Progenitor cell of endocrine pancreas (in vitro differentiated cells): ENCODE measurements around the gene ZNF26. TPM values are rescaled to one million over a fixed set of nuclear protein-coding genes. Genes with fewer than 3 reads are reported as not detected.

Source experiments
- DNase-seq: peaks from one replicate; pipeline ENCODE4 v3.0.0; 2021; ENCODE audit warnings: low spot score; ENCODE audit not compliant: unreplicated experiment
- H3K27ac Mint-ChIP-seq: 2 replicates; pipeline ENCODE4 v1.8.0; 2021; ENCODE audit warnings: mild to moderate bottlenecking, moderate library complexity, mixed read lengths
- H3K27me3 Mint-ChIP-seq: 2 replicates; pipeline ENCODE4 v1.8.0; 2021; ENCODE audit warnings: mixed read lengths
- H3K36me3 Mint-ChIP-seq: 2 replicates; pipeline ENCODE4 v1.8.0; 2022; ENCODE audit warnings: mixed read lengths; ENCODE audit not compliant: insufficient read depth
- H3K4me1 Mint-ChIP-seq: 2 replicates; pipeline ENCODE4 v1.8.0; 2021; ENCODE audit warnings: low read depth, mixed read lengths
- H3K4me3 Mint-ChIP-seq: 2 replicates; pipeline ENCODE4 v1.8.0; 2021; ENCODE audit warnings: low read depth, mild to moderate bottlenecking, moderate library complexity, mixed read lengths
- H3K9me3 Mint-ChIP-seq: 2 replicates; pipeline ENCODE4 v1.8.0; 2021; ENCODE audit warnings: low read depth, mixed read lengths
- CTCF ChIP-seq: fragments of 200-600 bp; sonication (generic); IDR thresholded peaks from one replicate; pipeline ENCODE4 v1.5.0; 2021; ENCODE audit warnings: antibody characterized with exemption, mild to moderate bottlenecking; ENCODE audit not compliant: unreplicated experiment
- total RNA-seq: library from RNA; stranded (reverse); gene quantifications from 2 replicates; pipeline ENCODE4 v1.2.1, GENCODE V29; 2021

ZNF26 gene
- total RNA-seq, 1 donor from 2014 or later = 12.9 TPM

- H3K4me1 Mint-ChIP-seq = no peaks in the 10 kb centered on the region
- no peak for DNase-seq
- H3K9me3 Mint-ChIP-seq = peaks cover 45% of the 10 kb centered on the region
- H3K27me3 Mint-ChIP-seq = no peaks in the 10 kb centered on the region
- peaks cover 75% of the 10 kb centered on the region for H3K36me3 Mint-ChIP-seq
- no peak overlapping the region for H3K4me3 Mint-ChIP-seq
- peak overlapping the region; percentile 90 for H3K27ac Mint-ChIP-seq
- no peak for TF ChIP-seq CTCF
These were observed 44.7 kb upstream of the ZNF26 start for GRCh38 chr12:132941336-132941954.

- no peaks in the 10 kb centered on the region for H3K27me3 Mint-ChIP-seq
- peaks cover 36% of the 10 kb centered on the region for H3K9me3 Mint-ChIP-seq
- no peak for DNase-seq
- H3K4me1 Mint-ChIP-seq = no peaks in the 10 kb centered on the region
- no peak for TF ChIP-seq CTCF
- H3K27ac Mint-ChIP-seq = no peak overlapping the region
- H3K4me3 Mint-ChIP-seq = no peak overlapping the region
- peaks cover 74% of the 10 kb centered on the region for H3K36me3 Mint-ChIP-seq
These were observed 43.6 kb upstream of the ZNF26 start for GRCh38 chr12:132942611-132943010.

- Mint-ChIP-seq H3K27me3 (no peaks in the 10 kb centered on the region), H3K36me3 (peaks cover 81% of the 10 kb centered on the region), H3K9me3 (peaks cover 44% of the 10 kb centered on the region), H3K27ac (no peak overlapping the region), H3K4me1 (no peaks in the 10 kb centered on the region), H3K4me3 (no peak overlapping the region)
- no peak for DNase-seq
- TF ChIP-seq CTCF = no peak
These were observed 40.4 kb upstream of the ZNF26 start for GRCh38 chr12:132945806-132946205.

GRCh38 chr12:132946246-132946820 lies 39.8 kb upstream of the ZNF26 start:
- H3K27ac Mint-ChIP-seq = no peak overlapping the region
- TF ChIP-seq CTCF = no peak
- no peak overlapping the region for H3K4me3 Mint-ChIP-seq
- peaks cover 75% of the 10 kb centered on the region for H3K36me3 Mint-ChIP-seq
- H3K27me3 Mint-ChIP-seq = no peaks in the 10 kb centered on the region
- no peak for DNase-seq
- H3K9me3 Mint-ChIP-seq = peaks cover 39% of the 10 kb centered on the region
- no peaks in the 10 kb centered on the region for H3K4me1 Mint-ChIP-seq

- H3K4me3 Mint-ChIP-seq = no peak overlapping the region
- peaks cover 39% of the 10 kb centered on the region for H3K9me3 Mint-ChIP-seq
- no peak for DNase-seq
- H3K27ac Mint-ChIP-seq = no peak overlapping the region
- peaks cover 65% of the 10 kb centered on the region for H3K36me3 Mint-ChIP-seq
- H3K27me3 Mint-ChIP-seq = no peaks in the 10 kb centered on the region
- H3K4me1 Mint-ChIP-seq = no peaks in the 10 kb centered on the region
- no peak for TF ChIP-seq CTCF
These were observed 37.8 kb upstream of the ZNF26 start for GRCh38 chr12:132948146-132949066.
